HG03064 (cell line): ENCODE data around the gene PTPRN2.

Experiments used
- ATAC-seq: cut with Tn5 transposase; IDR thresholded peaks from one replicate; pipeline ENCODE4 v1.9.1; 2021; ENCODE audit warnings: low read depth; ENCODE audit not compliant: unreplicated experiment

PTPRN2 gene

GRCh38 chr7:158003441-158004122, 584.0 kb downstream of the PTPRN2 start:
- no peak for ATAC-seq

GRCh38 chr7:158002486-158003080, 585.0 kb downstream of the PTPRN2 start:
- no peak for ATAC-seq

DNA sequence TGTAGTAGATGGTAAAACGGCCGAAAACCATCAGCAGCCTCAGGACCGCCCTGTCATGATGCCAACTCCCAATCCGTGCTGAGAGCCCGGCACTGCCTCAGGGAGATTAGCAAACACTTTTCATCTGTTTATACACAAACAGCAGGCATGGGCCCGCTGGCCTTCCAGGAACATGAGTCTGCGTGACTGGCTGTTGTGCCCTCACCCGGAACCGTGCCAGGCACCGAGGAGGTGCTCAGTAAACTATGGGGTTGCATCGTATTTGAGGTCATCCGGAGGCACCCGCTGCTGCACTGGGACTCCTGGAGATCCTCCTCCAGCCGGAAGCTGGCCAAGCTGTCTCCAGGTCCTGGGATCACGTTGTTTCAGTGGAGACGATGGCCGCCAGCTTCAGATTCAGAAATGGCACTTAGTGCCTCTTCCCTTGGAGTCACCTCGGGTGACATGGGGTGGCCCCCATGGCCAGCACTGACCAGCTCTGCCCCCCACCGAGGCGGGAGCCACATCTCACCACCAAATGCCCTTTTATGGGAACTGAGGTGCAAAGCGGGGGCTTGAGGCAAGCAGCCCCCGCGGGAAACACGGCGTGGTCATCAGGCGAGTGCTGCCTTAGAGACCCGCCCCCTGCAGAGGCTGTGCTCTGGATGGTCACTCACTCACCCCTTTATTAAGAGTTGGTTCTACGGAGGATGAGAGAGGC, 585.9 kb downstream of the PTPRN2 start:
- no peak for ATAC-seq

DNA sequence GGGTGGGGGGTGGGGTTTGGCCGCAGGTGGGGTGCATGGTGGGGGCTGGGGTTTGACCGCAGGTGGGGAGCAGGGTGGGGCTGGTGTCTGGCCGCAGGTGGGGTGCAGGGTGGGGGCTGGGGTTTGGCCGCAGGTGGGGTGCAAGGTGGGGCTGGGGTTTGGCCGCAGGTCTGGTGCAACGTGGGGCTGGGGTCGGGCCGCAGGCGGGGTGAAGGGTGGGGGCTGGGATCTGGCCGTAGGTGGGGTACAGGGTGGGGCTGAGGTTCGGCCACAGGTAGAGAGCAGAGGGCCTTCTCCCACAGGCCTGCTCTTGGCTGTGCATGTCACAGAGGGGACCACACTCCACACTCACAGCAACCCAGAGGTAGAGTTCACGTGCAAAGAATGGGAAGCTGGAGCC, 586.6 kb downstream of the PTPRN2 start:
- no peak for ATAC-seq

DNA sequence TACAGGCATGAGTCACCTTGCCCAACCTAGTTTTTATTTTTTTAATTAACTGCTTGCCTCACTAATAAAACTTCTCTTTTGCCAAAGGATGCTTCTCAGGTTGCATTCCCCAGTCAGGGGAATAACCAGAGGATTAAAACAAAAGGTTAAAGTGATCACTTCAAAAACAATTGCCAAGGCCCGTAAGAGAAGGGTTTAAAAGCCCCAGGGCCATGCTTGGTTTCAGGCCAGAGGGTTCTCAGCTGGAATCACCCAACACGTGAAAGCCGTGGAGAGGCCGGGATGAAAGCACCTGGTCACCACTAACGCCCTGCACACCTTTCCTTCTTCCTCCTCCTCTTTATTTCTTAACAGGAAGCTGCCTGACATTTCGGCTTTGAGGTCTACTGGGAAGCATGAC, 587.5 kb downstream of the PTPRN2 start:
- no peak for ATAC-seq

DNA sequence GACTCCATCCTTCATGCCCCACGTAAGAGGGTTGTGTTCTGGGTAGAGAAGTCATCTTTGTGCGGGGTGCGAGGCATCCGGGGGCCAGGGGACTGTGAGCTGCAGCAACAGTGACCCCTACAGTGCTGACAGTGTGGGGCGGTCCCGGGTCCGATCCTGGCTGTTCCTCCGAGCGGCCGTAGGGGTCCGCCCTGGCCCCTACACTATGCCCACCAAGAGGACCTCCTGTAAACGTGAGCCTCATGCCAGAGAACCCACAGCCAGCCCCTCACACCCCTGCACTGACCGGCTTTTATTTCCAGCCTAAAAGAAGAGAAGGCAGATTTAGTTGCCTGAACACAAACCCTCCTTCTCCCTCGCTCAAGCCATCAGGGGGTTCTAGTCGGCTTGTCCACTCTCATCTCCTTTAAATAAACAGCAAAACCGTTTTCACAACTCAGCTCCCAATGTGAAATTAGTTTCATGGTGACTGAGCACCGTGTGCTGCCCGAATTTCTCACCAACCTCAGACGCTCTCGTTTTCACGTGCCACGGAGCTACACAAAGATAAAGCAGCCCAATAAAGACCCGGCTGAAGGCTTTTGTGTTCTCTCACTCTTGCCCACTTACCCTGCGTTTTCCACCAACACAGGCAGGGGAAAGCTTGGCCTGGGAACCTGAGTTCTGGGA, 588.6 kb downstream of the PTPRN2 start:
- no peak for ATAC-seq

GRCh38 chr7:157997471-157997870, 590.2 kb downstream of the PTPRN2 start:
- ATAC-seq, result no peak

DNA sequence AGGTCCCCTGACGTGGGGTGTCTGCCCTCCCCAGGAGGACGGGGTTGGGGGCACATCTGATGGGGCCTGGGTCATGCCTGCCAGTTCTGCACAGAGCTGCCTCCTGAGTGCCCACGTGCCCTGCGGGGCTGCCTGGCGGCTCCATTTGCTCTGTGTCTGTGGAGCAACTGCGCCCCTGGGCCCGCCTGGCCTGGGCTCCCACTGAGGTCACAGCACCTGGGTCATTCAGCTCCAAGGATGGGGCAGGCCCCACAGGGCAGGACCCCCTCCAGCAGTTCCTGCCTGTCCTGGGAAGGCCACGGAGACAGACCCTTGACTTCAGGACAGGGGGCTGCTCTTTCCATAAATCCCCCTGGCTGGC, 590.6 kb downstream of the PTPRN2 start:
- ATAC-seq, result no peak

GRCh38 chr7:157996359-157997079, 591.1 kb downstream of the PTPRN2 start:
- ATAC-seq, result no peak

GRCh38 chr7:157995815-157996214, 591.8 kb downstream of the PTPRN2 start:
- no peak for ATAC-seq

- ATAC-seq, result no peak
Observed at GRCh38 chr7:157994319-157994718, 593.3 kb downstream of the PTPRN2 start.

GRCh38 chr7:157993406-157994105, 594.1 kb downstream of the PTPRN2 start:
- ATAC-seq, result no peak

GRCh38 chr7:157992511-157993160, 595.0 kb downstream of the PTPRN2 start:
- no peak for ATAC-seq

GRCh38 chr7:157991761-157992160, 595.9 kb downstream of the PTPRN2 start:
- no peak for ATAC-seq

DNA sequence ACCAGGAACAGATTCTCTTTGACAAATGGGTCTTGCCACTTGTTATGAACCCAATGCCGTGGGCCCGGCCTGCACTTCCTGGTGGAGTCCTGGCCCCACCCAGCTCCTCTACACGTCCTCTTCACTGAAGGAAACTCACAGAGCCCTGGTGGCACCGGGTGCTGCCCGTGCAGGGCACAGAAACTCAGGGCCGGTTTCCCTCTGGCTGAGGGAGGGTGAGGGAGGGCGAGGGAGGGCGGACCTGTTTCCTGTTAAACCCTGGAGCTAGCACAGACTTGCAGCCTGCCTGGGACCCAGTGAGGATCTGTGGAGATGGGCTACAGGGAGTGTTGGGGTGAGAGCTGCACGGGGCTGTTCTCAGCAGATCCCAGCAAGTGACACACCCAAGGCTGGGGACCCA, 596.3 kb downstream of the PTPRN2 start:
- ATAC-seq, result no peak

- ATAC-seq, result no peak
Observed at GRCh38 chr7:157990881-157991250, 596.8 kb downstream of the PTPRN2 start.

GRCh38 chr7:157990226-157990880, 597.3 kb downstream of the PTPRN2 start:
- no peak for ATAC-seq

GRCh38 chr7:157989589-157989988, 598.0 kb downstream of the PTPRN2 start:
- ATAC-seq, result no peak

GRCh38 chr7:157987906-157988305, 599.7 kb downstream of the PTPRN2 start:
- ATAC-seq, result no peak
